ENCODE data around the gene MAPK4. TPM values are rescaled to one million over a fixed set of nuclear protein-coding genes. Genes with fewer than 3 reads are reported as not detected.

Gene MAPK4
- total and polyA plus RNA-seq, 10 of the 15 experiments (the other 5 are each of a cell fraction or from before 2014, with no cell fraction given) = 0.03 to 0.11 (median 0.06) TPM; not detected in 4

- no peak for TF ChIP-seq ATF3 (IDR thresholded peaks at IDR 0.05; ENCODE audit: borderline replicate concordance, extremely low read depth, low read depth, low read length)
- no peak for TF ChIP-seq MLLT1 (IDR thresholded peaks at IDR 0.05)
- no peak for TF ChIP-seq MYB (IDR thresholded peaks at IDR 0.05; ENCODE audit: borderline replicate concordance, low read depth, low read length)
- TF ChIP-seq, protein P1, sequence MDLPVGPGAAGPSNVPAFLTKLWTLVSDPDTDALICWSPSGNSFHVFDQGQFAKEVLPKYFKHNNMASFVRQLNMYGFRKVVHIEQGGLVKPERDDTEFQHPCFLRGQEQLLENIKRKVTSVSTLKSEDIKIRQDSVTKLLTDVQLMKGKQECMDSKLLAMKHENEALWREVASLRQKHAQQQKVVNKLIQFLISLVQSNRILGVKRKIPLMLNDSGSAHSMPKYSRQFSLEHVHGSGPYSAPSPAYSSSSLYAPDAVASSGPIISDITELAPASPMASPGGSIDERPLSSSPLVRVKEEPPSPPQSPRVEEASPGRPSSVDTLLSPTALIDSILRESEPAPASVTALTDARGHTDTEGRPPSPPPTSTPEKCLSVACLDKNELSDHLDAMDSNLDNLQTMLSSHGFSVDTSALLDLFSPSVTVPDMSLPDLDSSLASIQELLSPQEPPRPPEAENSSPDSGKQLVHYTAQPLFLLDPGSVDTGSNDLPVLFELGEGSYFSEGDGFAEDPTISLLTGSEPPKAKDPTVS (IDR thresholded peaks at IDR 0.05; ENCODE audit: low read depth, low read length) = no peak
- TF ChIP-seq MEF2B (IDR thresholded peaks at IDR 0.05; ENCODE audit: partially characterized antibody, poor library complexity, severe bottlenecking) = no peak
- TF ChIP-seq E2F4 (IDR thresholded peaks at IDR 0.05; ENCODE audit: low read depth, low read length) = no peak
- no peak for TF ChIP-seq ZNF217 (IDR thresholded peaks at IDR 0.05)
- TF ChIP-seq CBFB (IDR thresholded peaks at IDR 0.05; ENCODE audit: low read depth) = no peak
- TF ChIP-seq PAX8 (IDR thresholded peaks at IDR 0.05) = no peak
Measured at GRCh38 chr18:50757358-50757757, 197.5 kb downstream of the MAPK4 start (continued).

DNA sequence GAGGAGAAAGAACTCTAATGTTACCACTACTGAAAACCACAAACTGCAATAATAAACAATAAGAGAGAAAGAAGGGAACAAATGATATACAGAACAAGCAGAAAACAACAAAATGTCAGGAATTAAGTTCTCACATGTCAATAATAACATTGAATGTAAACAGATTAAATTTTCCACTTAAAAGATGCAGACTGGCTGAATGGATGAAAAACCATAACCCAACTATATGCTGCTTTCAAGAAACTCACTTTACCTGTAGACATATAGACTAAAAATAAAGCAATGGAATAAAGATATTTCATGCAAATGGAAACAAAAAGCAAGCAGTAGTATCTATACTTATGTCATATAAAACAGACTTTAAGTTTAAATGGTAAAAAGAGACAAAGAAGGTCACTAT lies 209.6 kb downstream of the MAPK4 start:
- Histone ChIP-seq H3K4me1 (ENCODE audit: control insufficient read depth, insufficient read depth, low read length) (no peaks in the 10 kb centered on the region), H3K4me2 (ENCODE audit: control insufficient read depth, insufficient read depth) (no peak overlapping the region), H3K4me3 (no peak overlapping the region), H3K27ac (ENCODE audit: control insufficient read depth, insufficient read depth) (no peak overlapping the region), H3K9me3 (replicated peaks; ENCODE audit: control insufficient read depth, insufficient read depth, low read length) (no peaks in the 10 kb centered on the region; the same call in 2 of the 3 replicates), H3K9ac (ENCODE audit: control insufficient read depth, insufficient read depth, low read length) (no peak overlapping the region), H4K20me1 (ENCODE audit: control insufficient read depth, insufficient read depth) (no peaks in the 10 kb centered on the region), H3K36me3 (ENCODE audit: control insufficient read depth in 2 of 2, insufficient read depth in 2 of 2, low read length in 1 of 2) (no peaks in the 10 kb centered on the region), H2AFZ (ENCODE audit: control insufficient read depth, low read depth, low read length) (no peak overlapping the region), H3K79me2 (ENCODE audit: control insufficient read depth, insufficient read depth, low read length) (no peaks in the 10 kb centered on the region), H3K27me3 (replicated peaks in 1 of 2; ENCODE audit: control insufficient read depth in 2 of 2, insufficient read depth in 2 of 2, low read length in 1 of 2) (no peaks in the 10 kb centered on the region)
- ChIA-PET RAD21 (ENCODE audit: unreplicated experiment) (no interaction called here), CTCF (no interaction called here), POLR2A (no interaction called here), SMC1A (ENCODE audit: uncharacterized antibody, unreplicated experiment) (no interaction called here)
- BruUV-seq (replicated peaks) = no TSS peak
- FAIRE-seq (no peak), ATAC-seq (no peak), DNase-seq (ENCODE audit: low read depth, low spot score) (no peak)
- TF ChIP-seq NFIC (IDR thresholded peaks at IDR 0.05; ENCODE audit: low read depth, low read length) = no peak
- TF ChIP-seq CHD1 (IDR thresholded peaks at IDR 0.05; ENCODE audit: low read depth, low read length) = no peak
- TF ChIP-seq MEF2A (IDR thresholded peaks at IDR 0.05; ENCODE audit: insufficient read depth, low read depth, low read length) = no peak
- TF ChIP-seq ESRRA (IDR thresholded peaks at IDR 0.05; ENCODE audit: low read length) = no peak
- no peak for TF ChIP-seq CREB1 (IDR thresholded peaks at IDR 0.05; ENCODE audit: low read depth)
- TF ChIP-seq NFYA (IDR thresholded peaks at IDR 0.05; ENCODE audit: borderline replicate concordance, low read depth, low read length) = no peak
- TF ChIP-seq NFXL1 (IDR thresholded peaks at IDR 0.05; ENCODE audit: borderline replicate concordance) = no peak
- TF ChIP-seq MTA3 (IDR thresholded peaks at IDR 0.05; ENCODE audit: borderline replicate concordance, low read length) = no peak
- TF ChIP-seq YBX1 (IDR thresholded peaks at IDR 0.05) = no peak
- no peak for TF ChIP-seq ZNF207 (IDR thresholded peaks at IDR 0.05; ENCODE audit: borderline replicate concordance)
- no peak for TF ChIP-seq SIX5 (IDR thresholded peaks at IDR 0.05; ENCODE audit: low read depth, low read length, severe bottlenecking)
- no peak for TF ChIP-seq SREBF1 (IDR thresholded peaks at IDR 0.05; ENCODE audit: low read length)
- no peak for TF ChIP-seq HCFC1 (IDR thresholded peaks at IDR 0.05; ENCODE audit: low read length)
- no peak for TF ChIP-seq CBFB (IDR thresholded peaks at IDR 0.05; ENCODE audit: low read depth)
- intact Hi-C loops (cut with micrococcal nuclease; ENCODE audit: unreplicated experiment) = no loop called here
- in situ Hi-C loops (cut with MboI) = no loop called here

Measured in GM12878 (cell line).